HG02610 (cell line): ENCODE data around the gene FOXL1.

Experiments
- ATAC-seq: cut with Tn5 transposase; IDR thresholded peaks from one replicate; pipeline ENCODE4 v1.9.1; 2021; ENCODE audit warnings: mild to moderate bottlenecking, moderate library complexity; ENCODE audit not compliant: unreplicated experiment

The FOXL1 gene

GRCh38 chr16:86630471-86630870, 52.1 kb downstream of the FOXL1 start:
- no peak for ATAC-seq

- ATAC-seq: no peak
Observed at GRCh38 chr16:86631444-86631843, 53.1 kb downstream of the FOXL1 start.
